H1 (cell line): Measurements from ENCODE around the gene CACNB1. TPM values are rescaled to one million over a fixed set of nuclear protein-coding genes. Genes with fewer than 3 reads are reported as not detected.

Experiments
- CTCF ChIA-PET: fragments of 300-600 bp; sonication (Branson Sonifier 250); formaldehyde crosslinking; loops from one replicate; lab custom pipeline; 2021; ENCODE audit not compliant: partially characterized antibody; lab: Charles Lee
- POLR2A ChIA-PET: fragments of 300-600 bp; sonication (Branson Sonifier 250); formaldehyde crosslinking; loops from one replicate; lab custom pipeline; 2021; ENCODE audit warnings: inconsistent platforms; ENCODE audit not compliant: partially characterized antibody; lab: Charles Lee
- DNase-seq, 2 experiments: peaks; one replicate each; pipeline versions ENCODE4 v3.0.0 to v3.0.0-alpha.2; 2010 to 2022; ENCODE audit warnings: low spot score in 2 of 2, low read depth in 1 of 2, mixed read lengths in 1 of 2
- FAIRE-seq: peaks from 2 replicates; lab custom pipeline; 2011; peaks lifted over from hg19 to GRCh38; lab: Jason Lieb, UNC
- H2AFZ ChIP-seq: 2 replicates; pipeline ENCODE4 v1.8.1; 2012; ENCODE audit warnings: low read length, inconsistent platforms
- H2AK5ac ChIP-seq: 2 replicates; pipeline ENCODE4 v1.6.1; 2013; ENCODE audit warnings: low read depth, low read length
- H2BK120ac ChIP-seq: replicated peaks from 2 replicates; pipeline ENCODE3; 2013; ENCODE audit warnings: low read depth, low read length, inconsistent platforms
- H2BK12ac ChIP-seq: 2 replicates; pipeline ENCODE4 v1.6.1; 2013; ENCODE audit warnings: low read depth, low read length
- H2BK15ac ChIP-seq: 2 replicates; pipeline ENCODE4 v1.6.1; 2013; ENCODE audit warnings: low read length
- H2BK20ac ChIP-seq: 2 replicates; pipeline ENCODE4 v1.6.1; 2013; ENCODE audit warnings: low read length
- H2BK5ac ChIP-seq: 2 replicates; pipeline ENCODE4 v1.6.1; 2013; ENCODE audit warnings: low read depth, low read length
- H3K14ac ChIP-seq: 2 replicates; pipeline ENCODE4 v1.6.1; 2013; ENCODE audit warnings: inconsistent platforms; ENCODE audit not compliant: insufficient read length
- H3K18ac ChIP-seq: 2 replicates; pipeline ENCODE4 v1.6.1; 2013; ENCODE audit warnings: low read length; ENCODE audit errors: extremely low read depth
- H3K23ac ChIP-seq: 2 replicates; pipeline ENCODE4 v1.6.1; 2013; ENCODE audit warnings: inconsistent platforms; ENCODE audit not compliant: insufficient read length
- H3K23me2 ChIP-seq: 2 replicates; pipeline ENCODE4 v1.6.1; 2013; ENCODE audit warnings: low read depth, low read length
- H3K27ac ChIP-seq: 2 replicates; pipeline ENCODE4 v1.6.1; 2011; ENCODE audit warnings: low read depth, low read length, inconsistent platforms
- H3K27me3 ChIP-seq, 4 experiments: replicated peaks in 1 of 4; 1 replicate in 1 of 4; 2 replicates in 3 of 4; pipeline versions ENCODE4 v1.6.1 to v1.8.1; 2011 to 2013; ENCODE audit warnings: low read length in 3 of 4, mild to moderate bottlenecking in 3 of 4, inconsistent platforms in 2 of 4, mixed read lengths in 2 of 4, moderate library complexity in 1 of 4; ENCODE audit not compliant: control insufficient read depth in 3 of 4, insufficient read depth in 3 of 4; ENCODE audit errors: extremely low read depth in 1 of 4
- H3K36me3 ChIP-seq, 4 experiments: 2 replicates each; pipeline versions ENCODE4 v1.6.1 to v1.8.1; 2011 to 2013; ENCODE audit warnings: mild to moderate bottlenecking in 4 of 4, low read length in 3 of 4, moderate library complexity in 2 of 4, control low read depth in 1 of 4, inconsistent platforms in 1 of 4; ENCODE audit not compliant: insufficient read depth in 4 of 4, control insufficient read depth in 2 of 4
- H3K4ac ChIP-seq: replicated peaks from 2 replicates; pipeline ENCODE3; 2013; ENCODE audit warnings: low read length, low read depth, mixed read lengths, inconsistent platforms; ENCODE audit not compliant: insufficient read length
- H3K4me1 ChIP-seq, 4 experiments: replicated peaks in 1 of 4; 1 replicate in 1 of 4; 2 replicates in 3 of 4; pipeline versions ENCODE4 v1.6.1 to v1.8.1; 2011 to 2013; ENCODE audit warnings: low read length in 3 of 4, inconsistent platforms in 2 of 4, mixed read lengths in 1 of 4; ENCODE audit not compliant: insufficient read depth in 4 of 4, control insufficient read depth in 3 of 4
- H3K4me2 ChIP-seq, 2 experiments: 2 replicates each; pipeline versions ENCODE4 v1.6.1 to v1.8.1; 2011 to 2013; ENCODE audit warnings: low read depth in 2 of 2, low read length in 2 of 2, control low read depth in 1 of 2, inconsistent platforms in 1 of 2, mild to moderate bottlenecking in 1 of 2; ENCODE audit not compliant: insufficient read depth in 1 of 2
- H3K4me3 ChIP-seq, 4 experiments: fragments of 200-600, 300-600 bp in 1 of 4; sonication (generic), shearing (Covaris generic), sonication (Bioruptor Twin) in 1 of 4; 2 replicates each; pipeline versions ENCODE4 v1.5.1 to v1.8.1; 2011 to 2016; ENCODE audit warnings: low read length in 4 of 4, low read depth in 3 of 4, control low read depth in 2 of 4, inconsistent platforms in 2 of 4, mild to moderate bottlenecking in 2 of 4, mixed read lengths in 1 of 4, moderate library complexity in 1 of 4; ENCODE audit not compliant: insufficient read depth in 2 of 4; ENCODE audit errors: extremely low read depth in 1 of 4
- H3K56ac ChIP-seq: replicated peaks from 2 replicates; pipeline ENCODE3; 2013; ENCODE audit warnings: low read depth, mild to moderate bottlenecking, mixed read lengths, low read length, inconsistent platforms; ENCODE audit not compliant: insufficient read length
- H3K79me1 ChIP-seq: 2 replicates; pipeline ENCODE4 v1.6.1; 2013; ENCODE audit warnings: low read depth, low read length, control low read depth
- H3K79me2 ChIP-seq, 2 experiments: 2 replicates each; pipeline versions ENCODE4 v1.6.1 to v1.8.1; 2012 to 2013; ENCODE audit warnings: low read length in 2 of 2, mild to moderate bottlenecking in 2 of 2, inconsistent platforms in 1 of 2; ENCODE audit not compliant: insufficient read depth in 2 of 2, control insufficient read depth in 1 of 2
- H3K9ac ChIP-seq, 4 experiments: replicated peaks in 1 of 4; 1 replicate in 1 of 4; 2 replicates in 3 of 4; pipeline versions ENCODE4 v1.6.1 to v1.8.1; 2011 to 2013; ENCODE audit warnings: low read depth in 3 of 4, low read length in 3 of 4, control low read depth in 2 of 4, mild to moderate bottlenecking in 2 of 4, moderate library complexity in 2 of 4, inconsistent platforms in 1 of 4; ENCODE audit errors: extremely low read depth in 1 of 4
- H3K9me3 ChIP-seq, 2 experiments: 2 replicates each; pipeline versions ENCODE4 v1.6.1 to v1.8.1; 2012 to 2013; ENCODE audit warnings: mild to moderate bottlenecking in 2 of 2, moderate library complexity in 2 of 2, control low read depth in 1 of 2, inconsistent platforms in 1 of 2, low read depth in 1 of 2, low read length in 1 of 2, mixed read lengths in 1 of 2; ENCODE audit not compliant: insufficient read depth in 2 of 2
- H4K20me1 ChIP-seq, 2 experiments: replicated peaks in 1 of 2; 2 replicates each; pipeline versions ENCODE3 to v1.8.1; 2011 to 2013; ENCODE audit warnings: inconsistent platforms in 2 of 2, low read length in 2 of 2, mild to moderate bottlenecking in 1 of 2; ENCODE audit not compliant: insufficient read depth in 2 of 2, control insufficient read depth in 1 of 2
- H4K5ac ChIP-seq: 2 replicates; pipeline ENCODE4 v1.6.1; 2013; ENCODE audit warnings: low read length, low read depth, mixed read lengths, inconsistent platforms; ENCODE audit not compliant: insufficient read length
- H4K8ac ChIP-seq: 2 replicates; pipeline ENCODE4 v1.8.0; 2013; ENCODE audit warnings: mild to moderate bottlenecking, moderate library complexity, low read length, inconsistent platforms; ENCODE audit not compliant: insufficient read depth; ENCODE audit errors: extremely low read depth
- H4K91ac ChIP-seq: replicated peaks from 2 replicates; pipeline ENCODE3; 2013; ENCODE audit warnings: low read length, mixed read lengths, inconsistent platforms; ENCODE audit not compliant: insufficient read length
- CBX8 ChIP-seq: fragments of 300-800, 300-1000 bp; sonication (generic); IDR thresholded peaks from 2 replicates; pipeline ENCODE4 v1.7.1; 2016; ENCODE audit warnings: low read depth, low read length, borderline replicate concordance
- CHD1 ChIP-seq: IDR thresholded peaks from 2 replicates; pipeline ENCODE4 v1.6.1; 2012; ENCODE audit warnings: low read depth, low read length, improper control_type of control experiment
- CTBP2 ChIP-seq: IDR thresholded peaks from 2 replicates; pipeline ENCODE4 v1.7.0; 2011; ENCODE audit warnings: borderline replicate concordance, mild to moderate bottlenecking, moderate library complexity, mixed read lengths, low read length; ENCODE audit not compliant: insufficient read depth, insufficient read length
- EP300 ChIP-seq, 2 experiments: IDR thresholded peaks; 1 replicate in 1 of 2; 2 replicates in 1 of 2; pipeline ENCODE4 v1.6.1; 2011 to 2012; ENCODE audit warnings: low read depth in 2 of 2, low read length in 2 of 2, mild to moderate bottlenecking in 2 of 2, borderline replicate concordance in 1 of 2, inconsistent platforms in 1 of 2, moderate library complexity in 1 of 2
- FOSL1 ChIP-seq: IDR thresholded peaks from 2 replicates; pipeline ENCODE4 v1.6.1; 2011; ENCODE audit warnings: mild to moderate bottlenecking, low read depth, low read length, moderate library complexity; ENCODE audit not compliant: insufficient read depth
- RAD21 ChIP-seq, 2 experiments: IDR thresholded peaks in 1 of 2; conservative IDR thresholded peaks in 1 of 2; 2 replicates each; pipeline ENCODE4 v1.6.1; 2011; ENCODE audit warnings: low read depth in 2 of 2, low read length in 2 of 2, improper control_type of control experiment in 1 of 2, inconsistent platforms in 1 of 2, mild to moderate bottlenecking in 1 of 2, moderate library complexity in 1 of 2
- RFX5 ChIP-seq: IDR thresholded peaks from 2 replicates; pipeline ENCODE4 v1.6.1; 2011; ENCODE audit warnings: low read depth, low read length, improper control_type of control experiment, borderline replicate concordance
- WGBS, 2 experiments: shearing (Covaris generic) in 1 of 2; methylation state at CpG; one replicate each; pipeline versions ENCODE4 v1.1.6 to v1.1.7; 2013 to 2015; ENCODE audit warnings: low lambda C conversion rate in 2 of 2, mixed read lengths in 2 of 2, inconsistent platforms in 1 of 2, low coverage in 1 of 2, missing lambda C conversion rate in 1 of 2; ENCODE audit not compliant: insufficient replicate concordance in 2 of 2, insufficient coverage in 1 of 2, insufficient read length in 1 of 2; ENCODE audit errors: extremely low coverage in 1 of 2, missing lambda C conversion rate in 1 of 2; 5-methylcytosine and 5-hydroxymethylcytosine counted together
- polyA plus RNA-seq, 7 experiments: library from polyadenylated mRNA; depleted of rRNA in 3 of 7; stranded (reverse) in 5 of 7; unstranded in 2 of 7; fragments of >200 nt in 5 of 7; fragments of 200-250 nt in 2 of 7; gene quantifications; 1 replicate in 5 of 7; 2 replicates in 1 of 7; 4 replicates in 1 of 7; pipeline versions ENCODE4 v1.2.1 to v1.2.3, GENCODE V29; 2011 to 2013; ENCODE audit warnings: missing spikeins in 2 of 7, mixed read lengths in 2 of 7
- total RNA-seq: library from RNA; stranded (reverse); fragmentation: NEBNext Ultra II Directional; extraction: Animal tissue kit (Norgen Biotek cat#: 25700); gene quantifications from 2 replicates; pipeline ENCODE4 v1.2.1, GENCODE V29; 2021
- TF ChIP-seq, protein P1 (sequence below): IDR thresholded peaks from 2 replicates; pipeline ENCODE4 v1.6.1; 2011; ENCODE audit warnings: low read depth, mild to moderate bottlenecking, low read length; ENCODE audit not compliant: insufficient read depth
- TF ChIP-seq, protein P2 (sequence below), 3 experiments: IDR thresholded peaks; 1 replicate in 2 of 3; 2 replicates in 1 of 3; pipeline versions ENCODE4 v1.5.1 to v1.6.1; 2011; ENCODE audit warnings: low read length in 3 of 3, mild to moderate bottlenecking in 3 of 3, inconsistent platforms in 2 of 3, low read depth in 1 of 3, moderate library complexity in 1 of 3; ENCODE audit not compliant: insufficient read depth in 1 of 3; ENCODE audit errors: control extremely low read depth in 1 of 3

CACNB1 gene
- total and polyA plus RNA-seq, 2 of the 8 experiments (the other 6 are each of a cell fraction or from before 2014, with no cell fraction given) = 7.2 to 17.8 TPM

DNA sequence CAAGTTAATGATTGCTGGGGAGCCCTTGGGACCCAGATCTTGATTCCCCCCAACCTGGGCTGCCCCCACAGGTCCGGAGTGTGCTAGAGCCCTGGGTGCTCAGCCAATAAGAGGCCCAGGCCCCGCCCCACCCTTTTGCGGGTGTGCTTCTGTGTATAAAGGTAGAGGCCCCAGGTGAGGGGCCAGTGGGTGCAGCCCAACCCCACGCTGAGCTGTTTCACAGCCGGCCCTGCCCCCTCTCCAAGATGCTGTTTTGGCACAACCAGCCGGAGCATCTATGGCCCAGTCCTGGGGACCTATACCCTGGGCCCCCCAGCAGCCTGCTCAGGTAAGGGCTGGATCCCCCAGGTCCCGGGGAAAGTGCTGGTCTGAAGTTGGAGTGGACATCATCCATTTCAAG is 40.1 kb upstream of the CACNB1 start:
- Histone ChIP-seq H3K27me3 (no peaks in the 10 kb centered on the region), H2AK5ac (no peak overlapping the region), H3K23me2 (peaks cover 2% of the 10 kb centered on the region; the same call in 1 of the 2 replicates), H3K56ac (no peak overlapping the region), H2BK120ac (no peak overlapping the region), H4K5ac (no peak overlapping the region), H3K4me2 (no peak overlapping the region), H3K9me3 (no peaks in the 10 kb centered on the region), H2BK5ac (no peak overlapping the region), H2BK15ac (no peak overlapping the region), H3K4ac (no peak overlapping the region), H3K79me2 (no peaks in the 10 kb centered on the region), H2AFZ (no peak overlapping the region), H3K18ac (no peak overlapping the region), H4K8ac (no peak overlapping the region), H3K36me3 (no peaks in the 10 kb centered on the region), H3K23ac (no peak overlapping the region), H4K91ac (no peak overlapping the region), H3K4me1 (peaks cover 0 to 7% (median 0%) of the 10 kb centered on the region in 4 experiments; a peak in 4 of 7 replicates), H2BK12ac (no peak overlapping the region), H3K4me3 (no peak overlapping the region), H3K27ac (no peak overlapping the region), H3K9ac (no peak overlapping the region), H2BK20ac (no peak overlapping the region), H3K14ac (no peak overlapping the region), H4K20me1 (no peaks in the 10 kb centered on the region), H3K79me1 (no peaks in the 10 kb centered on the region)
- no peak for DNase-seq
- ChIA-PET POLR2A (interaction anchor here (0.9 to 3.9 kb wide), 5 partner anchors 28 to 38 kb away, joined by 3 to 20 read pairs (median 7); partner anchors contain the start of gene RPL19), CTCF (interaction anchor here (0.6 to 21.2 kb wide), 15 partner anchors 10 to 1622 kb away, joined by 3 to 982 read pairs (median 7); partner anchors contain the start of genes ARL5C, CACNB1 and RPL19)
- 96% methylated on average over 7 of the region's 7 CpGs; no CpG with 5 or more reads in 1 of the 2 experiments for WGBS, 2 experiments
- no peak for FAIRE-seq
- no peak for TF ChIP-seq RFX5
- TF ChIP-seq, protein P1, sequence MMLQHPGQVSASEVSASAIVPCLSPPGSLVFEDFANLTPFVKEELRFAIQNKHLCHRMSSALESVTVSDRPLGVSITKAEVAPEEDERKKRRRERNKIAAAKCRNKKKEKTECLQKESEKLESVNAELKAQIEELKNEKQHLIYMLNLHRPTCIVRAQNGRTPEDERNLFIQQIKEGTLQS = no peak
- TF ChIP-seq EP300 (IDR thresholded peaks at IDR 0.05; ENCODE audit: borderline replicate concordance in 1 of 2, low read depth in 2 of 2, low read length in 2 of 2) = no peak
- no peak for TF ChIP-seq FOSL1
- TF ChIP-seq RAD21 (IDR thresholded peaks at IDR 0.05 in 1 of 2, conservative IDR thresholded peaks at IDR 0.05 in 1 of 2; ENCODE audit: low read depth in 2 of 2, low read length in 2 of 2) = no peak
- TF ChIP-seq CTBP2 = no peak
- TF ChIP-seq, protein P2, sequence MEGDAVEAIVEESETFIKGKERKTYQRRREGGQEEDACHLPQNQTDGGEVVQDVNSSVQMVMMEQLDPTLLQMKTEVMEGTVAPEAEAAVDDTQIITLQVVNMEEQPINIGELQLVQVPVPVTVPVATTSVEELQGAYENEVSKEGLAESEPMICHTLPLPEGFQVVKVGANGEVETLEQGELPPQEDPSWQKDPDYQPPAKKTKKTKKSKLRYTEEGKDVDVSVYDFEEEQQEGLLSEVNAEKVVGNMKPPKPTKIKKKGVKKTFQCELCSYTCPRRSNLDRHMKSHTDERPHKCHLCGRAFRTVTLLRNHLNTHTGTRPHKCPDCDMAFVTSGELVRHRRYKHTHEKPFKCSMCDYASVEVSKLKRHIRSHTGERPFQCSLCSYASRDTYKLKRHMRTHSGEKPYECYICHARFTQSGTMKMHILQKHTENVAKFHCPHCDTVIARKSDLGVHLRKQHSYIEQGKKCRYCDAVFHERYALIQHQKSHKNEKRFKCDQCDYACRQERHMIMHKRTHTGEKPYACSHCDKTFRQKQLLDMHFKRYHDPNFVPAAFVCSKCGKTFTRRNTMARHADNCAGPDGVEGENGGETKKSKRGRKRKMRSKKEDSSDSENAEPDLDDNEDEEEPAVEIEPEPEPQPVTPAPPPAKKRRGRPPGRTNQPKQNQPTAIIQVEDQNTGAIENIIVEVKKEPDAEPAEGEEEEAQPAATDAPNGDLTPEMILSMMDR (IDR thresholded peaks at IDR 0.05; ENCODE audit: control extremely low read depth in 1 of 3, insufficient read depth in 1 of 3, low read depth in 1 of 3, low read length in 3 of 3) = no peak
- TF ChIP-seq CHD1 = no peak
- no peak for TF ChIP-seq CBX8
